ENCODE data around the gene CLIC4. TPM values are rescaled to one million over a fixed set of nuclear protein-coding genes. Genes with fewer than 3 reads are reported as not detected.

The CLIC4 gene
- total and polyA plus RNA-seq, 4 donors = 15.0 to 40.7 (median 28.4) TPM

- no peak for DNase-seq (ENCODE audit: low spot score)
- Histone ChIP-seq H3K36me3 (ENCODE audit: control insufficient read depth in 4 of 4, insufficient read depth in 3 of 4, low read depth in 1 of 4, low read length in 3 of 4) (no peaks in the 10 kb centered on the region), H3K4me1 (ENCODE audit: control insufficient read depth in 4 of 4, insufficient read depth in 4 of 4, low read length in 3 of 4) (peaks cover 0 to under 1% (median 0%) of the 10 kb centered on the region in 4 donors), H3K9ac (ENCODE audit: low read depth in 1 of 2, low read length in 2 of 2) (no peak overlapping the region), H3K27ac (ENCODE audit: low read depth in 1 of 2, low read length in 2 of 2) (no peak overlapping the region), H3K4me3 (ENCODE audit: low read depth in 1 of 3, low read length in 3 of 3) (no peak overlapping the region), H3K27me3 (ENCODE audit: control insufficient read depth in 4 of 4, insufficient read depth in 4 of 4, low read length in 3 of 4) (no peaks in the 10 kb centered on the region), H3K9me3 (ENCODE audit: control insufficient read depth in 4 of 4, low read length in 3 of 4) (no peaks in the 10 kb centered on the region)
- 95% methylated on average over 7 of the region's 7 CpGs for WGBS
- TF ChIP-seq REST (IDR thresholded peaks at IDR 0.05) (no peak), RAD21 (IDR thresholded peaks at IDR 0.05) (no peak), RXRA (IDR thresholded peaks at IDR 0.05) (no peak), HNF4A (conservative IDR thresholded peaks at IDR 0.05) (no peak), SP1 (IDR thresholded peaks at IDR 0.05) (no peak)
Observed at GRCh38 chr1:24699628-24700027, 45.6 kb upstream of the CLIC4 start.

GRCh38 chr1:24702511-24703293 lies 42.5 kb upstream of the CLIC4 start:
- Histone ChIP-seq H3K27ac (ENCODE audit: low read depth in 1 of 2, low read length in 2 of 2) (no peak overlapping the region), H3K36me3 (ENCODE audit: control insufficient read depth in 4 of 4, insufficient read depth in 3 of 4, low read depth in 1 of 4, low read length in 3 of 4) (no peaks in the 10 kb centered on the region), H3K4me3 (ENCODE audit: low read depth in 1 of 3, low read length in 3 of 3) (no peak overlapping the region), H3K27me3 (ENCODE audit: control insufficient read depth in 4 of 4, insufficient read depth in 4 of 4, low read length in 3 of 4) (no peaks in the 10 kb centered on the region), H3K4me1 (ENCODE audit: control insufficient read depth in 4 of 4, insufficient read depth in 4 of 4, low read length in 3 of 4) (peaks cover 0 to 15% (median 7%) of the 10 kb centered on the region in 4 donors), H3K9ac (ENCODE audit: low read depth in 1 of 2, low read length in 2 of 2) (no peak overlapping the region), H3K9me3 (ENCODE audit: control insufficient read depth in 4 of 4, low read length in 3 of 4) (no peaks in the 10 kb centered on the region)
- no peak for DNase-seq (ENCODE audit: low spot score)
- TF ChIP-seq TAF1 (conservative IDR thresholded peaks at IDR 0.05) = no peak
- TF ChIP-seq ATF3 (IDR thresholded peaks at IDR 0.05) = no peak
- TF ChIP-seq SP1 (IDR thresholded peaks at IDR 0.05) = no peak
- TF ChIP-seq FOXA1 (IDR thresholded peaks at IDR 0.05) = no peak
- no peak for TF ChIP-seq CTCF (IDR thresholded peaks at IDR 0.05; ENCODE audit: low read depth, low read length, missing input control)
- no peak for TF ChIP-seq RXRA (IDR thresholded peaks at IDR 0.05)
- 92% methylated on average over 8 of the region's 8 CpGs for WGBS
